Measurements from ENCODE around the gene CHST13.
"Not testable (repeated sequence)": the region's sequence is repeated elsewhere in the genome, so short reads cannot be mapped to it uniquely, and the experiment has no call there.

Gene CHST13

DNA sequence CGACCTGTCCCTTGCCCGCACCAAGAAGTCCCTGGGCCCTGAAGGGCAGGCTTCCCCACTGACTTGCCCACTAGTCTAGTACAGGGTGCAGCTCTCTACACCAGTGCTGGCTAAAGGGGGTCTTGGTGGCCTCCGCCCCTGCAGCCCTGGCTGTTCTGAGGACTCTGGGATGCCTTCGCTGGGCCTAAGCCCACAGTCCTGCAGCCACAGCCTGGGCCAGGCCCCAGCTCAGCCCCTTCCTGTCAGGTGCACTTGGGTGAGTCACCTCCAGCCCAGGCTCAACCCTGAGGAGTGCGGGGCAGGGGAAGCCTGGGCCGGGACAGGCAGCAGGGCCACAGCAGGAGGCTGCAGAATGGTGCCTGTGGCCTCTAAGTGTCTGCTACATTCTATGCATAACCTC is 33.8 kb downstream of the CHST13 start:
- no peak for DNase-seq

DNA sequence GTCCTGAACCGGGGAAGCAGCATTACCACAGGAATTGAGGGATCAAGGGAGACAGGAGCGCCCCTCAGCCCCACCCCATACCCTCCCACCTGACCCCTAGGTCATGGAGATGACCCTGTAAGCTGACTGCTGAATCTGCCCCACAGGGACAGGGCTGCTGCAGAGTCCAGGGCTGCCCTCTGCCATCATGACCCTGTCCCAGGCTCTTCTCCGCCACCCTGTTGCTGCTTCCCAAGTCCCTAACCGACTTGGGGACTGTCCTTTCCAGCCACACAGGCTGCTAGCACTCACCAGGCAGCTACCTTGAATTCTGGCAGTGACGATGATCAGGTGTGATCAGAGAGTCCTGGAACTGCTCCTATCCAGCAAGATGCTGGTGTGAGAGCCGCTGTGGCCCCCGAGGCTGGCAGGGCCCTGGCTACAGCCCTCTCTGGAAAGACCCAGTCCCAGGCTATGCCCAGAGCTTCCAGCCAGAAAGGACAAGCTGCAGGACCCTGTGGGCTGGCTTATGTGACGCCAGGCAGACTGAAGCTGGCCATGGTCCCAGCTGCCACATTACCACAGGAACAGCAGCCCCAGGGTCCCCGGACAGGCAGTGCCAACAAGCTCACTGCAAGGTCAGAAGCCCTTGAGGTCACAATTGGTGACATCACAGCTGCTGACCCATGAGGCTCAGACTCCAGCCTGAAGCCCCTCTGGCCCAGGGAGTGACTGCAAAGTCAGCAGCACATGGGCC is 34.5 kb downstream of the CHST13 start, which contains the start of gene C3orf22:
TSS of gene C3orf22 (minus strand) at position 597 of the 736 bp plus-strand sequence. CDS start 5,542 bp downstream, outside the sequence.
- no peak for DNase-seq

DNA sequence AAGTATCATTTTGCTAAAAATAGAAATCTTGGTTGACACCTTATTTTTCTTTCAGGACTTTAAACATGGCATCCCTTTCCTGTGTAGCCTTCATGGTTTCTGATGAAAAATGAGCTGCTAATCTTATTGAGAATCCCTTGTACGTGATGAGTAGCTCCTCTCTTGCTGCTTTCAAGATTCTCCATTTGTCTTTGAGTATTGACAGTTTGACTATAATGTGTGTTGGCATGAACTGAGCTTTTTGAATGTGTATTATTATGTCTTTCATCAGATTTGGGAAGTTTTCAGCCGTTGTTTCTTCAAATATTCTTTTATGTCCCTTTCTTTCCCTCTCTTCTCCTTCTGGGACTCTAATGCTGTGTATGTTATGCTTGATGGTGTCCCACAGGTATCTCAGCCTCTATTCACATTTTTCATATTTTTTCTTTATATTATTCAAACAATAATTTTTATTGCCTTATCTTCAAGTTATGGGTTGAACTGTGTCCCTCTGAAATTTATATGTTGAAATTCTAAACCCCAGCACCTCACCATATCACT is 38.9 kb downstream of the CHST13 start:
- no peak for DNase-seq

DNA sequence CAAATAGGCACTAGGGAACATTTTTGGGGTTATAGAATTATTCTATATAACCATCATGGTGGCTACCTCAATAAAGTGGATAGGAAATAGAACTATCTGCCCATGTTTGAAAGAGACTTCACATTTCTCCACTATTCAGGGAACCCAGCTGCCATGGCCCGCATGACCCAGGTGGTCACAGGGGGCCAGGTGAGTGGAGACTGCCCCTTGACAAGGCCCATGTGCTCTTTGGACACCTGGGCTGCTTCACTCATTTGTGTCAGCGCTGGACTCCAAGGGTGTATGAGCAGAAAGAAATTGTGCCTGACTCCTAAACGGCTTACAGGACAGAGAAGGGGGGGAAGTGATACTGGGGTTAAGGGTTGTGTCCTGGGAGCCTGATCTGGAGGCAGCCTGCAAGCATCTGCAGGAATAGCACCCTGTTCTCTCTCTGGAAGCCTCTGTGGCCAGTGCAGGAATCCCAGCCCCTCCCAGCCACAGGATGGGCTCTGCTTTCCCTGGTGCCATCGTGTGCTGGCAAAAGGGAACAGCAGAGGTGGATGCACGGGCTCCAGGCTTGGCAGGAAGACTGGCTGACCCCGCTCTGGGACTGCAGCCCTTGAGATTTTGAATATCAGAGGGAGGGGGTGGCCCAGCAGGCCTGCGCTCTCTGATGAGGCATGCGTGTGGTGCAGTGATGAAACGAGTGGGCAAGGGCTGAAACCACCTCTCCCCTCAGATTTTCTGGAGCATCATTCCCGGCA is 43.9 kb downstream of the CHST13 start:
- DNase-seq, result no peak

DNA sequence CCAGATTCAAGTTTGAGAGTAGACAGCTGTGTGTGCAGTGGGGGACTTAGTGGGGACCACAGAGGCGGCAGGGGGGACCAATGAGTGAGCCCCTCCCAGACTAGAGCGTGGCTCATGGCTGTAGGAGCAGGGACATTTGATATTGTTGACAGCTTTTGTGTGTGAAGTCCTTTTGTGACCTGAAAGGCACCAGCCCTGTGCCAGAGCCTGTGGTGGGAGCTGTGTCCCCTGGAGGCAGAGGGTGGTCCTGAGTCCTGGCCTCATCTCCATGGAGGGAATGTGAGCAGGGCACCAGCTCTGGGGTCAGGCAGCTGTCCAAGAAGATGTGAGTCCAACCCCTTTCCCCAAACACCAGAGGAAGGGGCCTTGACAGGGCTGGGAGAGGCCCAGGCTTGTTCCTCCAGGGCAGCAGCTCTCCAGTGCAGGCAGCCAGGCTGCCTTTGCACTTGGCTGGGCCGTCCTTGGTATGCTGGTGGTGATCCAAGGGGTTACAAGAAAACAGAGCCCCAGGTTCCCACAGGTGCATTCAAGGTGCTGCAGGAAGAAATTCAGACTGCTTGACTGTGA is 44.9 kb downstream of the CHST13 start:
- DNase-seq, result no peak

DNA sequence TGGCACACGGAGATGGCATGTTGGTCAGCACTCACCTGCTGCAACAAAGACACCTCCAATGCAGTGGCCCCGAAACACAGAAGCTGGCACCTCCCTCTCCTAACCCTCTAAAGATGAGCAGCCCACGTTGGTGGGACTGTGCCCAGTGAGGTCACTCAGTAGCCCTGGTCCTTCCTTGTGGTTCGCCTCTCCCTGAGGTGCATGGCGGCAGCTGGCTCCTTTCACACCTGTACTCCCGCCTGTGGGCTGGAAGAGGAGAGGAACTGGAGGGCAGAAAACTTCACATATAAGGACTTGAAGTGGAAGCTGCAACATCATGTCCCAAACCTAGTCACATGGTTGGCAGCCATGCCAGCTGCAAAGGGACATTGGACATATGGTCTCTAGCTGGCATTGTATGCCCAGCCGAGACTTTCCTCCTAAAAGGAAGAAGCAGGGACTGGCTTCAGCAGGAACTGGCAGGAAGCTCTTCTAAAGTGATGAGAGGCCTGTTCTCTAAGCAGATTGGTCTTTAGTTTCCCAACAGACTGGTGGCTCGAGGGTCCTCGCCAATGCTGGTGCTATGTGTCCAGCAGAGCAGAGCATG is 45.5 kb downstream of the CHST13 start:
- no peak for DNase-seq

DNA sequence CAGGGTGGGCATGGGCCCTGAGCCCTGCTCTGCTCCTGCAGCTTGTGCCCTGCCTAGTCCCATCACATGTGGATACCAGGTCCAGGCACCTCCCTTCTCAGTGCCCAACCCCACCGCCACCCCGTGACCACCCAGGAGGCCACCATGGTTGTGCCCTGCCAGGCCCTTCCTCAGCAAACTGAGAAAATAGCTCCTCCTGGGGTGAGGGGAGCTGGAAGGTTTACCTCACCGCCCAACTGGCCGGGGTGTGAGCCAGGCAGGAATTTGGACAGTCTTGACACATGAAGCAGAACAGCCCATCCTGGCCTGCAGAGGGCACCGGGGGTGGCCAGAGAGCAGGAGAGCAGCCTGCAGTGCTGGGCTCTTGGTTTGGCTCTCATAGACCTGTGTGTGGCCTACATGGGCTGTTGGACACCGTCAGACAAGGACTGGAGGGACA is 46.2 kb downstream of the CHST13 start:
- DNase-seq, result no peak

DNA sequence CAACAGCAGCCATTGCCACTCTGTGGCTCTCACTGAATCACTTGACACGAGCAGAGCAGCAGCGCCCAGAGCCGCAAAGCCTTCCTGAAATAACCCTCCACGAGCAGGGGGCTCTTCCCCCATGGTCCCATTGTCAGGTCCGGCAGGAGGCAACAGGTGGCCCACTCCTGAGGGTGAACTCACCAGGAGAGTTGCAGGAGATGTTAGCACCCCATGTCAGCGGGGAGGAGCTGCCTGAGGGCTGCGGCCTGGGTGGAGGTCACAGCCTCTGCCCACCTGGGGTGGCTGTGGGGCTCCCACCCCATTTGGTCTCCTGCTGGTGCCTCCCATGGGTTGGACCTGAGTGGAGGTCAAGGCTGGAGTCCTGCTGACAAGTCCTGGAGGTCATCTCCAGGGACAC is 47.1 kb downstream of the CHST13 start:
- no peak for DNase-seq

DNA sequence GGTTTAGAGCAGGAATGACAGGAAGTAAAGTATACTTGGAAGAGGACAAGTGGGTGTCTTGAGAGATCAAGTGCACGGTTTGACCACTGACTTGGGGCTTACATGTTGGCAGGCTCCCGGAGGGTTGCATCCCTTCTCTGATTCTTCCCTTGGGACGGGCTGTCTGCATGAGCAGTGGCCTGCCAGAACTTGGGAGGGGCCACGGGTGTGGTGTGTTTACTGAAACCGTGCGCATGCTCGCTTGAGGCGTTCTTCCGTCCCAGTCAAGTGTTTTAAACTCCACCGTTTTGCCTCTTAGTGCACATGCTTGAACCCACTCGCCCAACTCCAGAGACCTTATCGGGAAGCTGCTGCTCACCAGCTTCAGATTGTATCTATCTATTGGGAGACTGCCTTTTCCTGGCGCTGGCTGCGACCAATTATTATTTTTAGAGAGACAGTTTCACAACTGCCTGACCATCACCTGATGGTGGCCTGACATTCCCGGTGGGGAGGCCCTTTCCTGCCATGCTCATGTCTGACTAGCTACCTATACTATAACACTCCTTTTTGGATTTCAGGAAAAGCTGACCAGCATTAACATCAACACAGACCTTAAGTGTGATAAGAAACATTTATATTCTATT is 49.6 kb downstream of the CHST13 start:
- no peak for DNase-seq

DNA sequence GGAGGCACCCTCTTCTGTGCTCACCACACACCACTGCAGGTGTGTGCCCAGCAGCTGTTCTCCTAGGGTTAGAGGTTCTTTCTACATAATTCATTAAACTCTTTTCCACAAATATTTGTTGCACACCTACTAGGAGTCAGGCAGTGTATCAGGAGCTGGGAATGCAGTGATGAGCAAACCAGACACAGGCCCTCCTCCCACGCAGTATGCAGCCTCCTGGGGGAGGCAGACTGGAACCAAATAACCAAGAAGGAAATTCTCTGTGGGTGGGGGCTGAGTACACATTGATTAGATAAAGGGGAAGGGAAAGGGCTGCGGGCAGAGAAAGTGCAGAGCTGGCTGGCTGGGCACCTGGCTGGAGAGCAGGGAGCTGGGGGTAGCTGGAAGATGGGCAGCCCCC is 53.3 kb downstream of the CHST13 start:
- no peak for DNase-seq

DNA sequence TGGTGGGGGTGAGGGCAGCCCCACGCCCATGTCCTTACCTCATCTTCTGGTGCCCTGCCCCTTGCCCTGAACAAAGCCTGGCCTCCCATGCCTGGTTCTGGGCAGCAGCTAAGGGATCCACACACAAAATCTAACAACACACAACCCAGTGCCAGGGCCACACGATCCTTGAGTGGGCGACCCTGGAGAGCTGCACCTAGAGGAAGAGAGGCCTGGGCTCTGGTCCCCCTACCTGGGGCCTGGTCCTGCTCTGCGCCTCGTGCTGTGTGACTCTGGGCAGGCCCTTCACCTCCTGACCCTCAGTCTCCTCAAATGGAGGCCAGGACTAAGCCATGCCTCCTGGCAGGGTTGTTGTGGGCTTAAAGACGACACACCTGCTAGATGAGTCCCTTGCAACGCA is 54.7 kb downstream of the CHST13 start:
- no peak for DNase-seq

DNA sequence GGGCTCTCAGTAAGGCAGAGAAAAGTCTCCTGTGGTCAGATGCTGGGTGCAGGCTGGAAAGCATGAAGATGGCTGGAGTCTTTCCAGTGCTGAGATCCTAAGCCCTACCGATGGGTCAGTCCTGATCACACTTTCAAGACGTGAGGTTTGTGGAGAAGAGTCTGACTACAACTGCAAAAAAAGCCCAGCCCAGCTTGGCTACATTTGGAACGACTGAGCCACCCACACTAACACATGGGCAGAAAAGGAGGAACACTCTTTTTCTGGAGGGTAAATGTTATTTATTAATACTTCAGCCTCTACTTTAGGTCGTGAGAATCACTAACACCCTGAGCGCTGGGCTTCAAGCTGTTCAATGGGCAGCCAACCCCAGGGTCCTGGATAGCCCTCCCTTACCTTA is 56.8 kb downstream of the CHST13 start:
- DNase-seq, result no peak

DNA sequence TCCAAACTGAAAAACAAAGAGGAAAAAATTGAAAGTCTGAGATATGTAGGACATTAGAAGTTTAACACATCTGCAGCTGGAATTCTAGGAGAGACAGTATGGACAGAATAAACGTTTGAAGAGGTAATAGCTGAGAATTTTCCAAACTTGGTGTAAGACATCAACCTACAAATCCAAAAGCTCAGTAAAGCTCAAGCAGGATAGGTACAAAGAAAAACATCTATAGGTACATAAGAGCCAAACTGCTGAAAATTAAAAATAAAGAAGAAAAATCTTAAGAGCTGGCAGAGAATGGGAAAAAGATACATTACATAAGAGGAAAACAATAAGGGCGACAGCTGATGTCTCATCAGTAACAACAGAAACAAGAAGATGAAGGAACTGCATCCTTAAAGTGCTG is 57.6 kb downstream of the CHST13 start:
- DNase-seq, result no peak

DNA sequence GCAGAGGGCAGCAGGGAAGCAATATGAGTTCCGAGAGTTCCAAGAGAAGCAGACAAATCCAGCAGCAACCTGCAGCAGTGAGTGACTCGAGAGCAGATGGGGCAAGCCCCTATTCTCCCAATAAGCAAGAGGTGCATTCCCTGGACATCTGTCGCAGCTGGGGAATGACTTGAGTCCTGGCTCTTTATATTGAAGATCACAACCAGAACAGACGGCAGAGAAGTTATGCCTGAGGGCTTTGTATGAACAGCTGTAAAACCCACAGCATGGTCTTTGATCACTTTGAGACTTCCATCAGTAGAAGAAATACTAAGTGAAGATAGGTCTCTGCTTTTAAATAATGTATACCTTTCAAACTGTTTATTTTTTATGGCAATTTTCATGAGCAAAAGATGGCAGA is 58.4 kb downstream of the CHST13 start:
- no peak for DNase-seq

DNA sequence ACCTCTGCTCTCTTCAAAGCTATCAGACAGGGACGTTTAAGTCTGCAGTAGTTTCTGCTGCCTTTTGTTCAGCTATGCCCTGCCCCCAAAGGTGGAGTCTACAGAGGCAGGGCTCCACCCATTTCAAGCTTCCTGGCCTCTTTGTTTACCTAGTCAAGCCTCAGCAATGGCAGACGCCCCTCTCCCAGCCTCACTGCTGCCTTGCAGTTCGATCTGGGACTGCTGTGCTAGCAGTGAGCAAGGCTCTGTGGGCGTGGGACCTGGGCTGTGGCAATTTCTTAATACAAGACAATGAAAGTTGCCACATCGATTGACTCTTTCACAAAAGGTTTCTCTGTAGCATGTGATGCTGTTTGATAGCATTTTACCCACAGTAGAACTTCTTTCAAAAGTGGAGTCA is 67.6 kb downstream of the CHST13 start:
- not testable (repeated sequence) for DNase-seq
